Endothelial cell of umbilical vein (primary cell): Measurements from ENCODE around the gene GPRIN2. TPM values are rescaled to one million over a fixed set of nuclear protein-coding genes. Genes with fewer than 3 reads are reported as not detected.

ENCODE experiments used
- BruUV-seq: library from RNA; stranded (reverse); fragments of 400-500 nt; replicated peaks from 2 replicates; lab custom pipeline; 2021; lab: Mats Ljungman, UMichigan
- CTCF ChIA-PET: fragments of 300-600, 350-600 bp; sonication (Branson Sonifier 250); formaldehyde crosslinking; loops from one replicate; lab custom pipeline; 2021; ENCODE audit warnings: antibody characterized with exemption, inconsistent platforms; lab: Charles Lee
- POLR2A ChIA-PET: fragments of 300-600, 350-600 bp; sonication (Branson Sonifier 250); formaldehyde crosslinking; loops from one replicate; lab custom pipeline; 2021; ENCODE audit warnings: antibody characterized with exemption, inconsistent platforms; lab: Charles Lee
- DNase-seq: peaks from one replicate; pipeline ENCODE4 v3.0.0-alpha.2; 2011; ENCODE audit warnings: low read depth, low spot score
- FAIRE-seq: peaks from 2 replicates; lab custom pipeline; 2011; peaks lifted over from hg19 to GRCh38; lab: Jason Lieb, UNC
- H2AFZ ChIP-seq: 2 replicates; pipeline ENCODE4 v1.6.0; 2012; ENCODE audit warnings: low read depth, low read length, control low read depth, inconsistent platforms
- H3K27ac ChIP-seq: 2 replicates; pipeline ENCODE4 v1.5.1; 2011; ENCODE audit warnings: low read depth, mild to moderate bottlenecking, control low read depth, low read length, moderate library complexity; ENCODE audit not compliant: insufficient read depth
- H3K27me3 ChIP-seq, 2 experiments: 2 replicates each; pipeline versions ENCODE4 v1.6.0 to v1.6.1; 2011; ENCODE audit warnings: low read length in 2 of 2, mixed read lengths in 1 of 2; ENCODE audit not compliant: control insufficient read depth in 2 of 2, insufficient read depth in 2 of 2
- H3K36me3 ChIP-seq, 2 experiments: 2 replicates in 1 of 2; 3 replicates in 1 of 2; pipeline ENCODE4 v1.5.1; 2011; ENCODE audit warnings: low read length in 2 of 2, mild to moderate bottlenecking in 1 of 2, moderate library complexity in 1 of 2; ENCODE audit not compliant: control insufficient read depth in 2 of 2, insufficient read depth in 2 of 2; ENCODE audit errors: extremely low read depth in 1 of 2
- H3K4me1 ChIP-seq: 3 replicates; pipeline ENCODE4 v1.5.1; 2011; ENCODE audit warnings: mild to moderate bottlenecking, low read length; ENCODE audit not compliant: control insufficient read depth, insufficient read depth; ENCODE audit errors: extremely low read depth
- H3K4me2 ChIP-seq: 2 replicates; pipeline ENCODE4 v1.6.1; 2011; ENCODE audit warnings: low read length, control low read depth, mixed read lengths; ENCODE audit not compliant: insufficient read depth
- H3K4me3 ChIP-seq, 3 experiments: fragments of 200-600 bp in 1 of 3; sonication (generic), shearing (Covaris generic) in 1 of 3; replicated peaks in 1 of 3; 2 replicates each; pipeline ENCODE4 v1.5.1; 2011 to 2016; ENCODE audit warnings: control low read depth in 3 of 3, low read length in 3 of 3, mild to moderate bottlenecking in 2 of 3, inconsistent platforms in 1 of 3, low read depth in 1 of 3, moderate library complexity in 1 of 3; ENCODE audit not compliant: insufficient read depth in 1 of 3
- H3K79me2 ChIP-seq: 2 replicates; pipeline ENCODE4 v1.6.0; 2012; ENCODE audit warnings: low read length, inconsistent platforms; ENCODE audit not compliant: control insufficient read depth, insufficient read depth
- H3K9ac ChIP-seq: replicated peaks from 2 replicates; pipeline ENCODE3; 2011; ENCODE audit warnings: low read length, control low read depth; ENCODE audit not compliant: insufficient read depth; ENCODE audit errors: extremely low read depth
- H3K9me1 ChIP-seq: replicated peaks from 3 replicates; pipeline ENCODE4 v1.6.0; 2011; ENCODE audit warnings: mild to moderate bottlenecking, low read length; ENCODE audit not compliant: control insufficient read depth, insufficient read depth; ENCODE audit errors: extremely low read depth
- H3K9me3 ChIP-seq: replicated peaks from 2 replicates; pipeline ENCODE4 v1.5.1; 2012; ENCODE audit warnings: low read length, inconsistent platforms; ENCODE audit not compliant: control insufficient read depth, insufficient read depth
- H4K20me1 ChIP-seq: replicated peaks from 2 replicates; pipeline ENCODE3; 2011; ENCODE audit warnings: mild to moderate bottlenecking, low read length; ENCODE audit not compliant: control insufficient read depth, insufficient read depth; ENCODE audit errors: extremely low read depth
- CTCF ChIP-seq, 2 donors: IDR thresholded peaks; 1 replicate in 1 of 2; 2 replicates in 1 of 2; pipeline ENCODE4 v1.5.1; 2011; ENCODE audit warnings: low read length in 2 of 2, mild to moderate bottlenecking in 2 of 2, moderate library complexity in 2 of 2, control low read depth in 1 of 2, inconsistent platforms in 1 of 2, low read depth in 1 of 2; ENCODE audit not compliant: insufficient read depth in 1 of 2; ENCODE audit errors: extremely low read depth in 1 of 2
- FOS ChIP-seq: IDR thresholded peaks from 2 replicates; pipeline ENCODE4 v1.6.1; 2011; ENCODE audit warnings: mild to moderate bottlenecking, low read length, moderate library complexity, borderline replicate concordance; ENCODE audit not compliant: insufficient read depth
- GATA2 ChIP-seq: IDR thresholded peaks from 2 replicates; pipeline ENCODE4 v1.7.0; 2011; ENCODE audit warnings: low read depth, mild to moderate bottlenecking, moderate library complexity, mixed read lengths, low read length; ENCODE audit not compliant: insufficient read length, insufficient read depth
- JUN ChIP-seq: IDR thresholded peaks from 2 replicates; pipeline ENCODE4 v1.6.1; 2011; ENCODE audit warnings: borderline replicate concordance, low read depth; ENCODE audit not compliant: insufficient read length, insufficient read depth
- MAX ChIP-seq: IDR thresholded peaks from 2 replicates; pipeline ENCODE4 v1.6.1; 2011; ENCODE audit not compliant: insufficient read depth, insufficient read length
- MYC ChIP-seq: IDR thresholded peaks from one replicate; pipeline ENCODE4 v1.6.1; 2011; ENCODE audit warnings: mild to moderate bottlenecking, low read depth, low read length
- POLR2A ChIP-seq: IDR thresholded peaks from 2 replicates; pipeline ENCODE4 v1.6.1; 2012; ENCODE audit warnings: low read depth, mild to moderate bottlenecking, control low read depth, low read length
- POLR2AphosphoS5 ChIP-seq: IDR thresholded peaks from 2 replicates; pipeline ENCODE4 v1.6.1; 2012; ENCODE audit warnings: low read depth, mild to moderate bottlenecking, control low read depth, low read length, moderate library complexity; ENCODE audit not compliant: insufficient read depth
- dilution Hi-C: fragments of 300-500 bp; cut with MboI; formaldehyde crosslinking; loops from one replicate; pipeline ENCODE4 v1.15.0; 2019; ENCODE audit warnings: low sequenced_read_pairs; ENCODE audit not compliant: extremely low pct_ligation_motif_present
- intact Hi-C: fragments of 100-400 bp; cut with micrococcal nuclease; formaldehyde crosslinking; loops from one replicate; pipeline ENCODE4 v1.10.0; 2022
- polyA plus RNA-seq, 4 experiments: library from polyadenylated mRNA; depleted of rRNA in 3 of 4; stranded (reverse) in 3 of 4; unstranded in 1 of 4; fragments of >200 nt; gene quantifications; 2 replicates each; pipeline versions ENCODE4 v1.2.1 to v1.2.3, GENCODE V29; 2011 to 2012; ENCODE audit warnings: missing spikeins in 1 of 4
- total RNA-seq: library from RNA; stranded (reverse); gene quantifications from 2 replicates; pipeline ENCODE4 v1.2.3, GENCODE V29; 2021

The GPRIN2 gene
- total and polyA plus RNA-seq, 2 donors (not counting 3 experiments of a cell fraction or from before 2014, with no cell fraction given), result not detected

- Histone ChIP-seq H3K27me3 (peaks cover 22 to 35% of the 10 kb centered on the region in 2 experiments), H3K9ac (no peak overlapping the region), H3K9me1 (no peaks in the 10 kb centered on the region), H3K79me2 (no peaks in the 10 kb centered on the region), H3K36me3 (no peaks in the 10 kb centered on the region), H3K27ac (no peak overlapping the region), H3K4me3 (no peak overlapping the region), H3K9me3 (no peaks in the 10 kb centered on the region), H3K4me1 (no peaks in the 10 kb centered on the region), H4K20me1 (no peaks in the 10 kb centered on the region), H3K4me2 (no peak overlapping the region), H2AFZ (no peak overlapping the region)
- CTCF ChIA-PET, result interaction anchor here (1.4 kb wide), 2 partner anchors 13 to 18 kb away, joined by 3 to 4 read pairs; no protein-coding TSS in a partner anchor
- POLR2A ChIA-PET, result no interaction called here
- no TSS peak for BruUV-seq
- dilution Hi-C loops, result no loop called here
- intact Hi-C loops, result loop anchor here (1.0 kb wide), 1 partner anchor 12 kb away; no protein-coding TSS in a partner anchor
- DNase-seq (no peak), FAIRE-seq (no peak)
- TF ChIP-seq POLR2AphosphoS5 (no peak), CTCF (IDR thresholded peaks at IDR 0.05; ENCODE audit: extremely low read depth in 1 of 2, insufficient read depth in 1 of 2, low read depth in 1 of 2, low read length in 2 of 2) (no peak), JUN (no peak), POLR2A (no peak), FOS (no peak), GATA2 (no peak), MYC (no peak), MAX (no peak)
These were observed 1.6 kb upstream of the GPRIN2 start for GRCh38 chr10:46558122-46558391.
